Karpas-422 (cell line): ENCODE data around the gene DRAXIN. TPM values are rescaled to one million over a fixed set of nuclear protein-coding genes. Genes with fewer than 3 reads are reported as not detected.

ENCODE experiments used
- DNase-seq: peaks from one replicate; pipeline ENCODE4 v3.0.0-alpha.2; 2015
- H2AFZ ChIP-seq: fragments of 200-600 bp; sonication (generic); 2 replicates; pipeline ENCODE4 v1.6.1; 2014; ENCODE audit warnings: antibody characterized with exemption, low read length, mixed read lengths
- H3K27ac ChIP-seq: fragments of 200-600 bp; sonication (generic); 2 replicates; pipeline ENCODE4 v1.5.1; 2014; ENCODE audit warnings: mild to moderate bottlenecking, low read length, moderate library complexity
- H3K27me3 ChIP-seq: fragments of 200-600 bp; sonication (generic); 2 replicates; pipeline ENCODE4 v1.6.1; 2014; ENCODE audit warnings: low read length, mixed read lengths
- H3K36me3 ChIP-seq: fragments of 200-600 bp; sonication (generic); 2 replicates; pipeline ENCODE4 v1.6.1; 2014; ENCODE audit warnings: low read length, mixed read lengths; ENCODE audit not compliant: insufficient read depth
- H3K4me1 ChIP-seq: fragments of 200-600 bp; sonication (generic); 2 replicates; pipeline ENCODE4 v1.6.1; 2014; ENCODE audit warnings: mild to moderate bottlenecking, low read length, mixed read lengths
- H3K4me2 ChIP-seq: fragments of 200-600 bp; sonication (generic); 2 replicates; pipeline ENCODE4 v1.6.1; 2014; ENCODE audit warnings: low read length, low read depth, mild to moderate bottlenecking; ENCODE audit not compliant: poor library complexity, severe bottlenecking
- H3K4me3 ChIP-seq: fragments of 200-600 bp; sonication (generic); 2 replicates; pipeline ENCODE4 v1.5.1; 2014; ENCODE audit warnings: mild to moderate bottlenecking, antibody characterized with exemption, low read length, mixed read lengths
- H3K79me2 ChIP-seq: fragments of 200-600 bp; sonication (generic); 2 replicates; pipeline ENCODE4 v1.6.1; 2014; ENCODE audit warnings: mild to moderate bottlenecking, low read length, mixed read lengths
- H3K9ac ChIP-seq: fragments of 200-600 bp; sonication (generic); 2 replicates; pipeline ENCODE4 v1.6.0; 2014; ENCODE audit warnings: low read length
- H3K9me2 ChIP-seq: fragments of 200-600 bp; sonication (generic), shearing (Covaris generic); replicated peaks from 2 replicates; pipeline ENCODE4 v1.6.0; 2014; ENCODE audit warnings: mild to moderate bottlenecking, low read length, moderate library complexity; ENCODE audit not compliant: insufficient read depth
- H3K9me3 ChIP-seq: fragments of 300-700, 200-600 bp; sonication (generic); 2 replicates; pipeline ENCODE4 v1.6.1; 2014; ENCODE audit warnings: low read length, mixed read lengths
- H4K20me1 ChIP-seq: fragments of 200-600 bp; sonication (generic); 2 replicates; pipeline ENCODE4 v1.6.1; 2014; ENCODE audit warnings: mild to moderate bottlenecking, antibody characterized with exemption, low read length, low read depth; ENCODE audit not compliant: insufficient read depth
- total RNA-seq: library from RNA; depleted of rRNA; stranded (reverse); fragments of >200 nt; shearing (Covaris generic); gene quantifications from 2 replicates; pipeline ENCODE4 v1.2.3, GENCODE V29; 2014; ENCODE audit warnings: low replicate concordance

Gene DRAXIN
- total RNA-seq, 1 experiment from 2014 or later = not detected

GRCh38 chr1:11685210-11685752 lies 6.2 kb upstream of the DRAXIN start:
- Histone ChIP-seq H4K20me1 (no peaks in the 10 kb centered on the region), H3K79me2 (peaks cover 5% of the 10 kb centered on the region), H3K36me3 (no peaks in the 10 kb centered on the region), H3K9me3 (no peaks in the 10 kb centered on the region), H3K9me2 (no peaks in the 10 kb centered on the region), H3K4me2 (peak overlapping the region; percentile 59), H3K27ac (no peak overlapping the region), H3K27me3 (no peaks in the 10 kb centered on the region), H3K4me3 (peak overlapping the region; percentile 63; the same call in 1 of the 2 replicates), H3K4me1 (peaks cover 41% of the 10 kb centered on the region), H2AFZ (no peak overlapping the region), H3K9ac (peak overlapping the region; percentile 68; the same call in 1 of the 2 replicates)
- peak; percentile 44 for DNase-seq

DNA sequence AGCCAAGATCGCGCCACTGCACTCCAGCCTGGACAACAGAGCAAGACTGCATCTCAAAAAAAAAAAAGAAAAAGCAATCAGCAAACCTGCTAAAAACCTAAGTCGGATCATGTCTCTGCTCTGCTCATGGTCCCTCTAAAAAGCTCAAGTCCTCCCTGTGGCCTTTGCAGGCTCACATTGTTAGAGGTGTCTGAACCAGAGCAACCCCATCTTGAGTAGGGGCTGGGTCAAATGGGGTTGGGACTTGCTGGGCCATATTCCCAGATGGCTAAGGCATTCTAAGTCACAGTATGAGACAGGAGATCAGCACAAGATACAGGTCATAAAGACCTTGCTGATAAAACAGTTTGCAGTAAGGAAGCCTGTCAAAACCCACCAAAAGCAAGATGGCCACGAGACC lies 3.0 kb upstream of the DRAXIN start:
- H3K36me3 ChIP-seq = no peaks in the 10 kb centered on the region
- H3K4me3 ChIP-seq = no peak overlapping the region
- H3K9ac ChIP-seq = no peak overlapping the region
- no peaks in the 10 kb centered on the region for H3K79me2 ChIP-seq
- no peak overlapping the region for H2AFZ ChIP-seq
- DNase-seq = no peak
- H4K20me1 ChIP-seq = no peaks in the 10 kb centered on the region
- peaks cover 19% of the 10 kb centered on the region for H3K4me1 ChIP-seq
- no peaks in the 10 kb centered on the region for H3K27me3 ChIP-seq
- no peak overlapping the region for H3K4me2 ChIP-seq
- no peaks in the 10 kb centered on the region for H3K9me2 ChIP-seq
- no peaks in the 10 kb centered on the region for H3K9me3 ChIP-seq
- no peak overlapping the region for H3K27ac ChIP-seq

DNA sequence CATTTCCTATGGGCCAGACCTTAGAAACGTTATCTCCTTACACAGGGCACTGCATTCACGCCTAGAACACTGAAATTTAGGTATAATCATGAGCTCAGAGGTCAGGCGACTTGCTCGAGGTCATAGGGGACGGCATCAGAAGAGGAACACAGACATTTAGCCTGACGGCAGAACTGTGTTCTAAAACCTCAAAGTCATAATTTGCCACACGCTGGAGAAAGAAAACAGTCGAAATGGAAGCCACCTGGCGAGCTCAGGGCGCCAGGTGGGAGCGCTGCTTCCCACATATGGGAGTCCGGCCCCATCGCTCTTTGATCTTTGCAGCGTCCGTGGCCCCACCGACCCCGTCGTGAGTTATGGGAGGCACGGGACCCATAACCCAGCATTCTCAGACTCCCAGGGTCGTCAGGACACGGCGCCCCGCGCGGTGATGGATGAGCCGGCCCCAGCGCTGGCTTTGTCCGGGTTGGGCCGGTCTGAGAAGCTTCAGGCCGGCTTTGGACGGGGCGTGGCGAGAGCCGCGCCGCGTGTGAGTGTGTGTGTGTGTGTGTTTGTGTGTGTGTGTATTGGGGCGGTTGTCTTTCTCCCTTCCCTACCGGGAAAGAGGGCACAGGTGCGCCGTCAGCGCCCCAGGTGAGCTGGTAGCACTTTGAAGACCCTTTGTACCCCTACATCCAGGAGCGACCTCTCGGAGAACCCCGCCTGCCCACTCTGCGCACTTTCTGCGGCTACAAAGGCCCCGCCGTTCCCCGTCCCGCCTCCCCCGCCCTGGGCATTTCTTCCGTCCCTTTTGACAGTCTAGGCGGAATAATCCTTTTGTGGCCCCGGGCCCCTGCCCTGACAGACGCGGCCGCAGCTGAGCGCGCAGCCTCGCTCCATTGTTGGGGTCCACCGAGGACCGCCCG lies 861 bp upstream of the DRAXIN start:
- Histone ChIP-seq H3K4me1 (no peaks in the 10 kb centered on the region), H3K4me2 (no peak overlapping the region), H3K27me3 (no peaks in the 10 kb centered on the region), H2AFZ (no peak overlapping the region), H3K4me3 (no peak overlapping the region), H3K27ac (no peak overlapping the region), H3K79me2 (no peaks in the 10 kb centered on the region), H3K36me3 (no peaks in the 10 kb centered on the region), H3K9ac (no peak overlapping the region), H3K9me2 (no peaks in the 10 kb centered on the region), H3K9me3 (no peaks in the 10 kb centered on the region), H4K20me1 (no peaks in the 10 kb centered on the region)
- no peak for DNase-seq

DNA sequence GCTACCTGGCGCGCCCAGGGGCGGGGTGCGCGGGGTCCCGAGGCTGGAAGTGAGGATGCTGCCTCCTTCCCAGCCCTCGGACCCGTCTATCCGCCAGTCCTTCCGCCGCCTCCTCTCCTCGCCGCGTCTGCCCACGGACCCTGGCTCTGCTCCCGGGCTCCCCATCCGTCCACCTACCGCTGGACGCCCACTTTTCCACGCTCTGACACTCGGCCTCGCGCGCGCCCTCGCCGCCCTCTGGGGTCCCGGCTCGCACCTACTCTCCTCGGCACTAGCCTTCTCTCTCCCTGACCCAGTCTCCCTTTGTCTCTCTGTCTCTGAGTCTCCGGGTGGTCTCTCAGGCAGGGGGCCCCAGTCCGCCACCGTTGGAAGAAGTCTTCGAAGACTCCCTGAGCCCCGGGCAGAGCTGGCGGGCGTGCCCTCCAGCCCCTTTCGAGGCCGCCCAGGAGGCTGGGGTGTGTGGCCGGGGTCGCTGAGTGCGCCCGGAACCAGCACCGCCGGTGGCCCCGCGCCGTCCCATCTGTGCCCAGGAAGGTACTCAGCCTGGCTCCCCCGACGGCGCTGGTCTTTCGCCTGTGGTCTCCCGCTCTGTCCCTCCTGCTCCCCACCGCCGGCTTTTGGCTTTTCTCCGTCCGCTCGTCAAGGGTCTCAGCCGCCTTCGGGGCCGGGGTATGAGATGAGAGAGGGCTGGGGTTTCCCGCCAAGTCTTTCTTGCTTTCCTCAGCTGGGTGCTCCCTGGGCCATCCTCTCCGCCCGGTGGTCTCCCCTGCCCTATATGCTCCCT lies 610 bp downstream of the DRAXIN start:
- H3K9ac ChIP-seq = no peak overlapping the region
- no peak overlapping the region for H3K4me3 ChIP-seq

DNA sequence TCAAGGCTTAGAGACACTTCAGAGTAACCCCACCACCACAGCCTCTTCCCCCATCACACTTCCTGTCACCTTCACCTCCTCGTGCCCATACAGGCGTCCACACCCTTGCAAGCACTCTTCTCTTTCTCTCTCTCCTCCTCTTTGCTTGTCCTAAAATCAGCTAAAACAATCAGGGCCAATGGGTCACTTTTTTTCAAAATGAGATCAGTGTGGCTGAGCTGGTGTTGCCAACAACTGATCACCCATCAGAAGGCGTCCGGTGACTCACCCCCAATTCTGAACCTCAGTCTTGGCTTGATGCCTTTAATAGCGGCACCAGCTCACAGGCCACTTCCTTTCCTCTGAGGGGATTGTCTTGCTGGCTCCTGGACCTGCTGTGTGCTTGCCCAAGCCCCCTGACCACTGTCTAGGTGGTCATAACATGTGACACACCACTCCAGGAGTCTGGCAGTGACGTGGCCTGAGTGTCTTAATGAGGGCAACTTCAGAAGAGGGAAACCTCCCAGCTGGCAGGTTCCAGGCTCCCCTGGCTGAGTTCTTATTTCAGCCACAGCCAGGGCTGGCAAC lies 1.6 kb downstream of the DRAXIN start:
- Histone ChIP-seq H2AFZ (no peak overlapping the region), H3K9me2 (no peaks in the 10 kb centered on the region), H3K27ac (no peak overlapping the region), H4K20me1 (no peaks in the 10 kb centered on the region), H3K27me3 (no peaks in the 10 kb centered on the region), H3K4me2 (no peak overlapping the region), H3K9ac (no peak overlapping the region), H3K79me2 (no peaks in the 10 kb centered on the region), H3K36me3 (no peaks in the 10 kb centered on the region), H3K4me3 (no peak overlapping the region), H3K9me3 (no peaks in the 10 kb centered on the region), H3K4me1 (no peaks in the 10 kb centered on the region)
- no peak for DNase-seq

More for the DNA sequence above, 610 bp downstream of the DRAXIN start:
- Histone ChIP-seq H3K36me3 (no peaks in the 10 kb centered on the region), H3K4me2 (no peak overlapping the region), H4K20me1 (no peaks in the 10 kb centered on the region), H3K9me3 (no peaks in the 10 kb centered on the region), H2AFZ (no peak overlapping the region), H3K27ac (no peak overlapping the region), H3K79me2 (no peaks in the 10 kb centered on the region), H3K27me3 (no peaks in the 10 kb centered on the region), H3K9me2 (no peaks in the 10 kb centered on the region), H3K4me1 (no peaks in the 10 kb centered on the region)
- no peak for DNase-seq

GRCh38 chr1:11693917-11694316 lies 2.4 kb downstream of the DRAXIN start:
- no peaks in the 10 kb centered on the region for H3K4me1 ChIP-seq
- no peak overlapping the region for H3K4me3 ChIP-seq
- no peak overlapping the region for H3K4me2 ChIP-seq
- no peak overlapping the region for H3K27ac ChIP-seq
- no peaks in the 10 kb centered on the region for H3K9me2 ChIP-seq
- no peak overlapping the region for H3K9ac ChIP-seq
- H3K36me3 ChIP-seq = no peaks in the 10 kb centered on the region
- DNase-seq = no peak
- no peaks in the 10 kb centered on the region for H3K9me3 ChIP-seq
- no peaks in the 10 kb centered on the region for H3K79me2 ChIP-seq
- no peak overlapping the region for H2AFZ ChIP-seq
- no peaks in the 10 kb centered on the region for H4K20me1 ChIP-seq
- H3K27me3 ChIP-seq = no peaks in the 10 kb centered on the region

GRCh38 chr1:11695861-11696260 lies 4.4 kb downstream of the DRAXIN start:
- no peak for DNase-seq
- no peaks in the 10 kb centered on the region for H3K27me3 ChIP-seq
- no peaks in the 10 kb centered on the region for H3K4me1 ChIP-seq
- H3K27ac ChIP-seq = no peak overlapping the region
- H3K36me3 ChIP-seq = no peaks in the 10 kb centered on the region
- H3K79me2 ChIP-seq = no peaks in the 10 kb centered on the region
- H3K9me3 ChIP-seq = no peaks in the 10 kb centered on the region
- no peaks in the 10 kb centered on the region for H4K20me1 ChIP-seq
- no peaks in the 10 kb centered on the region for H3K9me2 ChIP-seq
- H3K4me2 ChIP-seq = no peak overlapping the region
- no peak overlapping the region for H3K4me3 ChIP-seq
- no peak overlapping the region for H2AFZ ChIP-seq
- H3K9ac ChIP-seq = no peak overlapping the region
